ENCODE data around the gene TP53INP2.

TP53INP2 gene

GRCh38 chr20:34683667-34684066 lies 20.5 kb upstream of the TP53INP2 start:
- Histone ChIP-seq H3K36me3 (ENCODE audit: control insufficient read depth, insufficient read depth, low read length) (no peaks in the 10 kb centered on the region), H3K9me3 (ENCODE audit: control insufficient read depth, low read length) (no peaks in the 10 kb centered on the region), H3K27me3 (ENCODE audit: control insufficient read depth, insufficient read depth, low read length) (no peaks in the 10 kb centered on the region), H3K9ac (ENCODE audit: low read length) (no peak overlapping the region), H3K4me1 (ENCODE audit: control insufficient read depth, insufficient read depth, low read length) (no peaks in the 10 kb centered on the region), H3K4me3 (ENCODE audit: low read length) (no peak overlapping the region)

GRCh38 chr20:34689486-34689885 lies 14.7 kb upstream of the TP53INP2 start:
- Histone ChIP-seq H3K36me3 (ENCODE audit: control insufficient read depth, insufficient read depth, low read length) (no peaks in the 10 kb centered on the region), H3K9me3 (ENCODE audit: control insufficient read depth, low read length) (no peaks in the 10 kb centered on the region), H3K27me3 (ENCODE audit: control insufficient read depth, insufficient read depth, low read length) (no peaks in the 10 kb centered on the region), H3K9ac (ENCODE audit: low read length) (no peak overlapping the region), H3K4me3 (ENCODE audit: low read length) (no peak overlapping the region), H3K4me1 (ENCODE audit: control insufficient read depth, insufficient read depth, low read length) (no peaks in the 10 kb centered on the region)

DNA sequence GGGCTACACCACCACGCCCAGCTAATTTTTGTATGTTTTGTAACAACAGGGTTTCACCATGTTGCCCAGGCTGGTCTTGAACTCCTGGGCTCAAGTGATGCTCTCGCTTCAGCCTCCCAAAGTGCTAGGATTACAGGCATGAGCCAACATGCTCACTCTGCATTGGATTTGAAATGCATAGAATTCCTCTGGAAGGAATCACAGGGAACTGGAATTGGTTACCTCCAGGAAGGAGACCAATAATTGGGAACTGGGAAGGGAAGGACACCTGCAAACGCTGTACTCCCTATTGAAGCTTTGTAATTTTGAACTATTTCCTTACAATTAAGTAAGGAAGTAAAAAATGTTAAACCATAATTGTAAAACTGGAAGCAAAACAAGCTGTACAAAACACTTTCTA lies 12.3 kb upstream of the TP53INP2 start:
- H3K9ac ChIP-seq (ENCODE audit: low read length), result no peak overlapping the region
- H3K4me3 ChIP-seq (ENCODE audit: low read length), result no peak overlapping the region
- H3K27me3 ChIP-seq (ENCODE audit: control insufficient read depth, insufficient read depth, low read length), result no peaks in the 10 kb centered on the region
- H3K36me3 ChIP-seq (ENCODE audit: control insufficient read depth, insufficient read depth, low read length), result no peaks in the 10 kb centered on the region
- no peaks in the 10 kb centered on the region for H3K9me3 ChIP-seq (ENCODE audit: control insufficient read depth, low read length)
- H3K4me1 ChIP-seq (ENCODE audit: control insufficient read depth, insufficient read depth, low read length), result no peaks in the 10 kb centered on the region

- H3K27me3 ChIP-seq (ENCODE audit: control insufficient read depth, insufficient read depth, low read length), result no peaks in the 10 kb centered on the region
- H3K9ac ChIP-seq (ENCODE audit: low read length), result no peak overlapping the region
- H3K36me3 ChIP-seq (ENCODE audit: control insufficient read depth, insufficient read depth, low read length), result no peaks in the 10 kb centered on the region
- H3K9me3 ChIP-seq (ENCODE audit: control insufficient read depth, low read length), result no peaks in the 10 kb centered on the region
- H3K4me1 ChIP-seq (ENCODE audit: control insufficient read depth, insufficient read depth, low read length), result peaks cover 6% of the 10 kb centered on the region
- H3K4me3 ChIP-seq (ENCODE audit: low read length), result no peak overlapping the region
Observed at GRCh38 chr20:34693414-34693813, 10.7 kb upstream of the TP53INP2 start.

DNA sequence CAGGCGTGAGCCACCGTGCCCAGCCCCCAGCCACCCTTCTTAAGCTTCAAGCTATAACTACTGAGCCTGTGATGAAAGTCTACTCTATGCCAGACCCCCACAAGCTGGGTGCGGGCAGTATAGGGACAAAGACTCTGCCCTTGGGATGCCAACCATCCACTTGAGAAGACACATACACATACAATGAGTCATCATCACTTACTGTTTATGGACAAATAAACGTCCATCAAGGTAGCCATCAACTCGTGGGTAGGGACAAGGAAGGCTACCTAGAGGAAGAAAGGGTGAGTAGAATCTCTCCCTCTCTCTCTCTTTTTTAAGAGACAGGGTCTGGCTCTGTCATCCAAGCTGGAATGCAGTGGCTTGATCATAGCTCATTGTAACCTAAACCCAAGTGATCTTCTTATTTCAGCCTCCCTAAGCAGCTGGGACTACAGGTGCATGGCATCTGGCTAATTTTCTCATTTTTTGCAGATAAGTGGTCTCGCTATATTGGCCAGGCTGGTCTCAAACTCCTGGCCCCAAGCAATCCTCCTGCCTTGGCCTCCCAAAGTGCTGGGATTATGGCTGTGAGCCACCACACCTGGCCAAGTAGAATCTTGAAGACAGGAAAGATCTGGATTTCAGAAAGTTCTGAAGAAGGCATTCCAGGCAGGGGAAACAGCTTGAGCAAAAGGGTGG lies 2.6 kb upstream of the TP53INP2 start:
- H3K9me3 ChIP-seq (ENCODE audit: control insufficient read depth, low read length), result no peaks in the 10 kb centered on the region

GRCh38 chr20:34703061-34703423 lies 1.1 kb upstream of the TP53INP2 start:
- Histone ChIP-seq H3K27me3 (ENCODE audit: control insufficient read depth, insufficient read depth, low read length) (no peaks in the 10 kb centered on the region), H3K36me3 (ENCODE audit: control insufficient read depth, insufficient read depth, low read length) (no peaks in the 10 kb centered on the region), H3K4me1 (ENCODE audit: control insufficient read depth, insufficient read depth, low read length) (peaks cover 21% of the 10 kb centered on the region), H3K9me3 (ENCODE audit: control insufficient read depth, low read length) (no peaks in the 10 kb centered on the region), H3K9ac (ENCODE audit: low read length) (no peak overlapping the region), H3K4me3 (ENCODE audit: low read length) (no peak overlapping the region)

More for the DNA sequence above, 2.6 kb upstream of the TP53INP2 start:
- Histone ChIP-seq H3K27me3 (ENCODE audit: control insufficient read depth, insufficient read depth, low read length) (no peaks in the 10 kb centered on the region), H3K4me3 (ENCODE audit: low read length) (no peak overlapping the region), H3K9ac (ENCODE audit: low read length) (no peak overlapping the region), H3K4me1 (ENCODE audit: control insufficient read depth, insufficient read depth, low read length) (peaks cover 26% of the 10 kb centered on the region), H3K36me3 (ENCODE audit: control insufficient read depth, insufficient read depth, low read length) (no peaks in the 10 kb centered on the region)

DNA sequence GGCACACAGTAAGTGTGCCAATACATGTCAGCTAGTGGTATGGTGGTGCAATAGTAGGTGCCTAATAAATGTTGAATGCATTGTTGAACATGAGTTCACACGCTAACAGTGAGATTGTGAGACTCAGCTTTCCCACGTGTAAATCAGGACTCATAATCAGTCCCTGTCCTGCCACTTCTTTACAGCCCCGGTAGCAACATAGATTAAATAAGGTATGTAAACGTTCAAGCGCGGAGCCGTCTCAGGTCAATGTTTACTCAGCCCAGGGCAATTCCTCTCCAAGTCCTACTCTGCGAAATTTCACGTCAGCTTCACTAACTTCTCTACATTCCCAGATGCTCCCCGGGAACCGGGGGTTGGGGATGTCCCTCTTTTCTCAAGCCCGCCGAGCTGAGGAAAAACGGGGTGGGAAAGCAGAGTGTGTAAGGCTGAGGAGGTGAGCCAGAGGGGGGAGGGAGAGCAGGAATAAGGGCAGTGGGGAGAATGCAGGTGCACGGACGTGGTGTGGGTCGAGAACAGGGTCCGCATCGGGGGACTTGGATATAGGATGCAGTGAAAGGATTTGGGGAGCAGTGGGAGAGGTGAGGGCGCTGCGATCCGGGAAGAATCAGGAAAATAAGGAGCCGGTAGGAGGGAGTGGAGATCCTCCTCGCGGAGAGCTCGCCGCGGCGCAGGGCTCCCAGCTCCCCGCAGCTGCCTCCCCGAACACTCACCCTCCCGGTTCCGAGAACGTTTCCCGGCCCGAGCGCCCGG lies 544 bp upstream of the TP53INP2 start:
- H3K27me3 ChIP-seq (ENCODE audit: control insufficient read depth, insufficient read depth, low read length), result no peaks in the 10 kb centered on the region
- peak overlapping the region; percentile 97 for H3K4me3 ChIP-seq (ENCODE audit: low read length)
- no peaks in the 10 kb centered on the region for H3K9me3 ChIP-seq (ENCODE audit: control insufficient read depth, low read length)
- H3K4me1 ChIP-seq (ENCODE audit: control insufficient read depth, insufficient read depth, low read length), result peaks cover 22% of the 10 kb centered on the region
- no peaks in the 10 kb centered on the region for H3K36me3 ChIP-seq (ENCODE audit: control insufficient read depth, insufficient read depth, low read length)
- peak overlapping the region; percentile 92 for H3K9ac ChIP-seq (ENCODE audit: low read length)

- H3K9me3 ChIP-seq (ENCODE audit: control insufficient read depth, low read length), result no peaks in the 10 kb centered on the region
- no peaks in the 10 kb centered on the region for H3K27me3 ChIP-seq (ENCODE audit: control insufficient read depth, insufficient read depth, low read length)
- no peaks in the 10 kb centered on the region for H3K36me3 ChIP-seq (ENCODE audit: control insufficient read depth, insufficient read depth, low read length)
- H3K4me3 ChIP-seq (ENCODE audit: low read length), result peak overlapping the region; percentile 86
- H3K9ac ChIP-seq (ENCODE audit: low read length), result peak overlapping the region; percentile 92
- peaks cover 25% of the 10 kb centered on the region for H3K4me1 ChIP-seq (ENCODE audit: control insufficient read depth, insufficient read depth, low read length)
Observed at GRCh38 chr20:34705008-34705396, 858 bp downstream of the TP53INP2 start.

DNA sequence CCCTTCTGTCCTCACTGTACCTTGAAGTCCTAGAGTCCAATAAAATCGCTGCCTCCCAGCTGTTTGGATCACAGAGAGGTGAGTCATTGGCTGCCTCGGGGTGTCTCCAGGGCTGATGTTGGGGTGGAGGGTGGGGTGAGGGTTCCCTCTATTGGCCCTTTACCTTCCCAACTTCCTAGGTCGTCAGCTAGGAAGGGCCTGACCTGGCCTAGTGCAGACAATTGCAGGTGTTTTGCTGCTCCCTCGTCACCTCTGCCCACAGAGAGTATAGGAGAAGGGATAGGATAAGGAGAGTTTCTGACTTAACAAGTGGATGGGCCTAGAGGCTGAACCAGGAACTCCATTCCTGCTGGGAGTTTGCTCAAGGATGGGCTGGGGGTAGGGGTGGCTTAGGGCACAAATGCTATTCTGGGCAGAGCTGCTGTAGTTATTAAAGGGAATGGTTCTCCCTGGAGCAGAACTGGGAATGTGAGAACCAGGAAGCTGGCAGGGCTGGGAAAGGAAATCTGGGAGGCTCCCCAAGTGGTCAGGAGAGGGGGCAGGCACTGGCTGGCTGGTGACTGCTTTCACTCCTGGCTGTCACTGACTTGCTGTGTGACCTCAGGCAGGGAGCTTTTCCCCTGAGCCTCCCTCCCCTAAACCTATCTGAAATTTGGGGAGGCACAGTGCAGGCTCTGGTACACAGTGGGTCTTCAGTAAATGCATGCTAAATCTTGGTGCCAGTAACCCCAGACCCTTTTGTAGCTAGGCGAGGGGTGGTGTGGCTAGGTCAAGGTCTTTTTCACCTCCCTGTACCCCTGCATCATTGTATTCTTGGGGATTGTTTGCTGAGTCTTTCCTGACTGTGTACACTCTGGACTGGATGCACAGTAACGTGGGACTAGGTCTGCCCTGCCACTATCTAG lies 1.5 kb downstream of the TP53INP2 start:
- Histone ChIP-seq H3K4me1 (ENCODE audit: control insufficient read depth, insufficient read depth, low read length) (peaks cover 30% of the 10 kb centered on the region), H3K36me3 (ENCODE audit: control insufficient read depth, insufficient read depth, low read length) (no peaks in the 10 kb centered on the region), H3K9ac (ENCODE audit: low read length) (peak overlapping the region; percentile 92), H3K27me3 (ENCODE audit: control insufficient read depth, insufficient read depth, low read length) (no peaks in the 10 kb centered on the region), H3K9me3 (ENCODE audit: control insufficient read depth, low read length) (no peaks in the 10 kb centered on the region), H3K4me3 (ENCODE audit: low read length) (peak overlapping the region; percentile 86)

- Histone ChIP-seq H3K4me3 (ENCODE audit: low read length) (no peak overlapping the region), H3K9ac (ENCODE audit: low read length) (peak overlapping the region; percentile 92), H3K9me3 (ENCODE audit: control insufficient read depth, low read length) (no peaks in the 10 kb centered on the region), H3K36me3 (ENCODE audit: control insufficient read depth, insufficient read depth, low read length) (no peaks in the 10 kb centered on the region), H3K27me3 (ENCODE audit: control insufficient read depth, insufficient read depth, low read length) (no peaks in the 10 kb centered on the region), H3K4me1 (ENCODE audit: control insufficient read depth, insufficient read depth, low read length) (peaks cover 32% of the 10 kb centered on the region)
Observed at GRCh38 chr20:34706302-34706875, 2.2 kb downstream of the TP53INP2 start.

- no peaks in the 10 kb centered on the region for H3K27me3 ChIP-seq (ENCODE audit: control insufficient read depth, insufficient read depth, low read length)
- H3K4me1 ChIP-seq (ENCODE audit: control insufficient read depth, insufficient read depth, low read length), result peaks cover 32% of the 10 kb centered on the region
- no peak overlapping the region for H3K9ac ChIP-seq (ENCODE audit: low read length)
- H3K4me3 ChIP-seq (ENCODE audit: low read length), result no peak overlapping the region
- H3K9me3 ChIP-seq (ENCODE audit: control insufficient read depth, low read length), result no peaks in the 10 kb centered on the region
- no peaks in the 10 kb centered on the region for H3K36me3 ChIP-seq (ENCODE audit: control insufficient read depth, insufficient read depth, low read length)
Observed at GRCh38 chr20:34706912-34707784, 3.0 kb downstream of the TP53INP2 start.
